PC-3 (cell line): ENCODE measurements around the gene BLTP2. TPM values are rescaled to one million over a fixed set of nuclear protein-coding genes. Genes with fewer than 3 reads are reported as not detected.

Source experiments
- ATAC-seq: fragments of 200-7000 bp; cut with Tn5 transposase; 2 replicates; pipeline ENCODE4 v1.9.1; 2020; ENCODE audit warnings: mild to moderate bottlenecking, moderate library complexity
- BruUV-seq: library from RNA; stranded (reverse); fragments of 400-500 nt; replicated peaks from 2 replicates; lab custom pipeline; 2021; lab: Mats Ljungman, UMichigan
- CTCF ChIA-PET: fragments of 300-600 bp; sonication (Branson Sonifier 250); formaldehyde crosslinking; loops from one replicate; lab custom pipeline; 2022; ENCODE audit warnings: antibody characterized with exemption; lab: Charles Lee
- POLR2A ChIA-PET: fragments of 300-600 bp; sonication (Branson Sonifier 250); formaldehyde crosslinking; loops from one replicate; lab custom pipeline; 2022; ENCODE audit warnings: antibody characterized with exemption; ENCODE audit not compliant: unreplicated experiment; lab: Charles Lee
- DNase-seq: peaks from one replicate; pipeline ENCODE4 v3.0.0-alpha.2; 2015
- H2AFZ ChIP-seq: fragments of 300-600 bp; sonication (generic); 2 replicates; pipeline ENCODE4 v1.6.0; 2016; ENCODE audit warnings: antibody characterized with exemption, low read length
- H3F3A ChIP-seq: fragments of 300-600 bp; sonication (generic); one replicate; pipeline ENCODE4 v1.6.0; 2017; ENCODE audit warnings: antibody characterized with exemption, low read length, control low read depth, mild to moderate bottlenecking; ENCODE audit not compliant: unreplicated experiment
- H3K27ac ChIP-seq: fragments of 300-600 bp; sonication (generic); 2 replicates; pipeline ENCODE4 v1.5.1; 2016; ENCODE audit warnings: mild to moderate bottlenecking, low read length
- H3K27me3 ChIP-seq: fragments of 300-600 bp; sonication (generic); 2 replicates; pipeline ENCODE4 v1.6.1; 2016; ENCODE audit warnings: low read length, mixed read lengths
- H3K36me3 ChIP-seq: fragments of 300-600 bp; sonication (generic); 2 replicates; pipeline ENCODE4 v1.6.1; 2016; ENCODE audit warnings: low read depth, mixed run types, low read length, mixed read lengths
- H3K4me1 ChIP-seq: fragments of 300-600 bp; sonication (generic); 2 replicates; pipeline ENCODE4 v1.5.1; 2016; ENCODE audit warnings: low read length; ENCODE audit not compliant: insufficient read depth
- H3K4me2 ChIP-seq: fragments of 300-600 bp; sonication (generic); 2 replicates; pipeline ENCODE4 v1.6.0; 2016; ENCODE audit warnings: low read length
- H3K4me3 ChIP-seq: fragments of 300-600 bp; sonication (generic); 2 replicates; pipeline ENCODE4 v1.5.1; 2016; ENCODE audit warnings: mild to moderate bottlenecking, low read length, mixed read lengths
- H3K79me2 ChIP-seq: fragments of 300-600 bp; sonication (generic); 2 replicates; pipeline ENCODE4 v1.6.1; 2017; ENCODE audit warnings: low read length, mixed read lengths
- H3K9ac ChIP-seq: fragments of 300-600 bp; sonication (generic); 2 replicates; pipeline ENCODE4 v1.6.0; 2016; ENCODE audit warnings: mild to moderate bottlenecking, low read length
- H3K9me2 ChIP-seq: fragments of 300-600 bp; sonication (generic); replicated peaks from 2 replicates; pipeline ENCODE4 v1.6.1; 2016; ENCODE audit warnings: mixed run types, low read length, mixed read lengths
- H3K9me3 ChIP-seq: fragments of 300-600 bp; sonication (generic); 2 replicates; pipeline ENCODE4 v1.6.1; 2016; ENCODE audit warnings: low read length, mixed read lengths
- H4K20me1 ChIP-seq: fragments of 300-600 bp; sonication (generic); 2 replicates; pipeline ENCODE4 v1.6.1; 2016; ENCODE audit warnings: low read length, mixed read lengths
- EZH2 ChIP-seq: fragments of 300-600 bp; sonication (generic); IDR thresholded peaks from one replicate; pipeline ENCODE4 v1.6.1; 2017; ENCODE audit warnings: antibody characterized with exemption, mild to moderate bottlenecking, low read length; ENCODE audit not compliant: unreplicated experiment
- EZH2phosphoT487 ChIP-seq: fragments of 300-600 bp; sonication (generic); IDR thresholded peaks from 2 replicates; pipeline ENCODE4 v1.6.1; 2018; ENCODE audit warnings: mild to moderate bottlenecking, antibody characterized with exemption, low read length, borderline replicate concordance
- intact Hi-C: fragments of 100-400 bp; cut with micrococcal nuclease; formaldehyde crosslinking; loops from 2 replicates; pipeline ENCODE4 v1.9.0; 2023
- total RNA-seq: library from RNA; depleted of rRNA; stranded (reverse); fragments of >200 nt; gene quantifications from 2 replicates; pipeline ENCODE4 v1.2.3, GENCODE V29; 2014
- TF ChIP-seq, protein P1 (sequence below): fragments of 300-600 bp; sonication (generic); conservative IDR thresholded peaks from 2 replicates; pipeline ENCODE4 v1.5.1; 2017; ENCODE audit warnings: antibody characterized with exemption, low read depth, mild to moderate bottlenecking, low read length

The BLTP2 gene
- total RNA-seq, 1 experiment from 2014 or later: 103 TPM

GRCh38 chr17:28643983-28644786 is 773 bp downstream of the BLTP2 start:
- DNase-seq (peak; percentile 62), ATAC-seq (peak; percentile 21; the same call in 1 of the 2 replicates)
- BruUV-seq: no TSS peak
- no peak for TF ChIP-seq EZH2phosphoT487
- TF ChIP-seq, protein P1, sequence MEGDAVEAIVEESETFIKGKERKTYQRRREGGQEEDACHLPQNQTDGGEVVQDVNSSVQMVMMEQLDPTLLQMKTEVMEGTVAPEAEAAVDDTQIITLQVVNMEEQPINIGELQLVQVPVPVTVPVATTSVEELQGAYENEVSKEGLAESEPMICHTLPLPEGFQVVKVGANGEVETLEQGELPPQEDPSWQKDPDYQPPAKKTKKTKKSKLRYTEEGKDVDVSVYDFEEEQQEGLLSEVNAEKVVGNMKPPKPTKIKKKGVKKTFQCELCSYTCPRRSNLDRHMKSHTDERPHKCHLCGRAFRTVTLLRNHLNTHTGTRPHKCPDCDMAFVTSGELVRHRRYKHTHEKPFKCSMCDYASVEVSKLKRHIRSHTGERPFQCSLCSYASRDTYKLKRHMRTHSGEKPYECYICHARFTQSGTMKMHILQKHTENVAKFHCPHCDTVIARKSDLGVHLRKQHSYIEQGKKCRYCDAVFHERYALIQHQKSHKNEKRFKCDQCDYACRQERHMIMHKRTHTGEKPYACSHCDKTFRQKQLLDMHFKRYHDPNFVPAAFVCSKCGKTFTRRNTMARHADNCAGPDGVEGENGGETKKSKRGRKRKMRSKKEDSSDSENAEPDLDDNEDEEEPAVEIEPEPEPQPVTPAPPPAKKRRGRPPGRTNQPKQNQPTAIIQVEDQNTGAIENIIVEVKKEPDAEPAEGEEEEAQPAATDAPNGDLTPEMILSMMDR: peak; percentile 36; the same call in 1 of the 2 replicates
- POLR2A ChIA-PET: interaction anchor here (0.6 kb wide), 1 partner anchor 24 kb away, joined by 3 read pairs; no protein-coding TSS in a partner anchor
- H3K4me3 ChIP-seq: peak overlapping the region; percentile 80
- CTCF ChIA-PET: interaction anchor here (0.6 to 1.2 kb wide), 3 partner anchors 16 to 67 kb away, joined by 3 to 8 read pairs (median 8); partner anchors contain the start of genes PROCA1 and SUPT6H
- H3K27me3 ChIP-seq: no peaks in the 10 kb centered on the region
- peaks cover 35% of the 10 kb centered on the region for H3K36me3 ChIP-seq
- no peaks in the 10 kb centered on the region for H3K9me2 ChIP-seq
- peak overlapping the region; percentile 90 for H3K9ac ChIP-seq
- H3K4me1 ChIP-seq: peaks cover 13% of the 10 kb centered on the region
- no peak overlapping the region for H3K27ac ChIP-seq
- H3K9me3 ChIP-seq: no peaks in the 10 kb centered on the region
- H4K20me1 ChIP-seq: peaks cover 8% of the 10 kb centered on the region; the same call in 1 of the 2 replicates
- peaks cover 28% of the 10 kb centered on the region for H3K79me2 ChIP-seq
- H2AFZ ChIP-seq: peak overlapping the region; percentile 84; the same call in 1 of the 2 replicates
- no peaks in the 10 kb centered on the region for H3F3A ChIP-seq
- intact Hi-C loops: loop anchor here (10.0 kb wide), 1 partner anchor 71 kb away; the partner anchor contains the start of genes PROCA1, RAB34 and RPL23A
- peak overlapping the region; percentile 92 for H3K4me2 ChIP-seq

GRCh38 chr17:28641579-28641978 is 3.4 kb downstream of the BLTP2 start:
- DNase-seq (no peak), ATAC-seq (no peak)
- TF ChIP-seq EZH2phosphoT487: no peak
- no peak for TF ChIP-seq EZH2
- TF ChIP-seq, protein P1: no peak
- intact Hi-C loops: loop anchor here (10.0 kb wide), 1 partner anchor 73 kb away; the partner anchor contains the start of genes PROCA1, RAB34 and RPL23A
- Histone ChIP-seq H3K4me3 (no peak overlapping the region), H3K9me2 (no peaks in the 10 kb centered on the region), H3K9me3 (no peaks in the 10 kb centered on the region), H4K20me1 (peaks cover 8% of the 10 kb centered on the region; the same call in 1 of the 2 replicates), H3K4me2 (no peak overlapping the region), H3K36me3 (peaks cover 56% of the 10 kb centered on the region), H3K79me2 (peaks cover 28% of the 10 kb centered on the region), H2AFZ (no peak overlapping the region), H3K27me3 (no peaks in the 10 kb centered on the region), H3K4me1 (peaks cover 13% of the 10 kb centered on the region), H3K27ac (no peak overlapping the region), H3F3A (no peaks in the 10 kb centered on the region), H3K9ac (no peak overlapping the region)
- CTCF ChIA-PET: no interaction called here
- no TSS peak for BruUV-seq
- POLR2A ChIA-PET: no interaction called here
